Lung (tissue), 12 donors: ENCODE measurements around the gene MYPOP. TPM values are rescaled to one million over a fixed set of nuclear protein-coding genes. Genes with fewer than 3 reads are reported as not detected.

Experiments used
- ATAC-seq: fragments of 200-7000 bp; cut with Tn5 transposase; one replicate; pipeline ENCODE4 v1.9.1; 2020; ENCODE audit warnings: moderate number of reproducible peaks; ENCODE audit not compliant: insufficient read depth, low FRiP score
- DNase-seq, 3 donors: peaks; one replicate each; pipeline ENCODE4 v3.0.0-alpha.2; 2013 to 2017
- H3K27ac ChIP-seq, 2 donors: one replicate each; pipeline ENCODE4 v1.5.1; 2013; ENCODE audit warnings: mild to moderate bottlenecking in 2 of 2, moderate library complexity in 2 of 2, control low read depth in 1 of 2, inconsistent platforms in 1 of 2, low read depth in 1 of 2, low read length in 1 of 2
- H3K27me3 ChIP-seq, 3 donors: one replicate each; pipeline ENCODE4 v1.5.1; 2013; ENCODE audit warnings: low read length in 2 of 3; ENCODE audit not compliant: control insufficient read depth in 3 of 3, insufficient read depth in 3 of 3
- H3K36me3 ChIP-seq, 4 donors: one replicate each; pipeline ENCODE4 v1.5.1; 2013; ENCODE audit warnings: low read length in 4 of 4, mild to moderate bottlenecking in 1 of 4, moderate library complexity in 1 of 4; ENCODE audit not compliant: control insufficient read depth in 4 of 4, insufficient read depth in 4 of 4
- H3K4me1 ChIP-seq, 5 donors: one replicate each; pipeline ENCODE4 v1.5.1; 2013; ENCODE audit warnings: low read length in 5 of 5, mild to moderate bottlenecking in 2 of 5, moderate library complexity in 1 of 5; ENCODE audit not compliant: control insufficient read depth in 5 of 5, insufficient read depth in 5 of 5
- H3K4me3 ChIP-seq: one replicate; pipeline ENCODE4 v1.5.1; 2013; ENCODE audit warnings: mild to moderate bottlenecking, control low read depth, moderate library complexity
- H3K9ac ChIP-seq, 2 donors: one replicate each; pipeline ENCODE4 v1.5.1; 2013; ENCODE audit warnings: low read length in 2 of 2, control low read depth in 1 of 2; ENCODE audit not compliant: insufficient read depth in 1 of 2
- H3K9me3 ChIP-seq, 4 donors: one replicate each; pipeline ENCODE4 v1.5.1; 2013; ENCODE audit warnings: low read length in 3 of 4, mild to moderate bottlenecking in 1 of 4, moderate library complexity in 1 of 4; ENCODE audit not compliant: control insufficient read depth in 4 of 4, insufficient read depth in 3 of 4
- WGBS, 2 donors: extraction: QIAGEN DNeasy Blood & Tissue Kit; methylation state at CpG; one replicate each; pipeline ENCODE4 v1.1.7; 2013; 5-methylcytosine and 5-hydroxymethylcytosine counted together
- polyA plus RNA-seq, 2 donors: library from polyadenylated mRNA; stranded (reverse); fragments of 200-250 nt; gene quantifications; one replicate each; pipeline ENCODE4 v1.2.1, GENCODE V29; 2013
- total RNA-seq, 2 donors: library from RNA; depleted of rRNA in 1 of 2; stranded (reverse); fragments of >200 nt in 1 of 2; gene quantifications; one replicate each; pipeline ENCODE4 v1.2.1, GENCODE V29; 2014 to 2021
- TF ChIP-seq, protein P1 (sequence below): IDR thresholded peaks from 2 replicates; pipeline ENCODE4 v1.5.1; 2012; ENCODE audit warnings: mild to moderate bottlenecking; ENCODE audit errors: control extremely low read depth, extremely low read depth
- donor health status: control.
- donor health status: control.
- donor health status: Bipolar disorder and iron deficiency.
- donor health status: healthy.
- donor health status: DM: yes; HTN: yes; CAD: no.

MYPOP gene
- total and polyA plus RNA-seq, 4 donors, result 2.9 to 6.7 (median 4.5) TPM

GRCh38 chr19:45882652-45883585 lies 19.5 kb downstream of the MYPOP start:
- no peaks in the 10 kb centered on the region for H3K9me3 ChIP-seq
- TF ChIP-seq, protein P1, sequence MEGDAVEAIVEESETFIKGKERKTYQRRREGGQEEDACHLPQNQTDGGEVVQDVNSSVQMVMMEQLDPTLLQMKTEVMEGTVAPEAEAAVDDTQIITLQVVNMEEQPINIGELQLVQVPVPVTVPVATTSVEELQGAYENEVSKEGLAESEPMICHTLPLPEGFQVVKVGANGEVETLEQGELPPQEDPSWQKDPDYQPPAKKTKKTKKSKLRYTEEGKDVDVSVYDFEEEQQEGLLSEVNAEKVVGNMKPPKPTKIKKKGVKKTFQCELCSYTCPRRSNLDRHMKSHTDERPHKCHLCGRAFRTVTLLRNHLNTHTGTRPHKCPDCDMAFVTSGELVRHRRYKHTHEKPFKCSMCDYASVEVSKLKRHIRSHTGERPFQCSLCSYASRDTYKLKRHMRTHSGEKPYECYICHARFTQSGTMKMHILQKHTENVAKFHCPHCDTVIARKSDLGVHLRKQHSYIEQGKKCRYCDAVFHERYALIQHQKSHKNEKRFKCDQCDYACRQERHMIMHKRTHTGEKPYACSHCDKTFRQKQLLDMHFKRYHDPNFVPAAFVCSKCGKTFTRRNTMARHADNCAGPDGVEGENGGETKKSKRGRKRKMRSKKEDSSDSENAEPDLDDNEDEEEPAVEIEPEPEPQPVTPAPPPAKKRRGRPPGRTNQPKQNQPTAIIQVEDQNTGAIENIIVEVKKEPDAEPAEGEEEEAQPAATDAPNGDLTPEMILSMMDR, result peak; percentile 99
- peaks cover 2 to 32% (median 17%) of the 10 kb centered on the region in 5 donors for H3K4me1 ChIP-seq
- 24 to 26% methylated on average over 47 of the region's 47 CpGs for WGBS, 2 donors
- DNase-seq (peak; percentile 86 to 92 (median 88)), ATAC-seq (peak; percentile 44)
- H3K27ac ChIP-seq, result peak overlapping the region in 1 of 2 donors; percentile 61
- H3K9ac ChIP-seq, result no peak overlapping the region
- peaks cover 0 to 10% (median 1%) of the 10 kb centered on the region in 4 donors for H3K36me3 ChIP-seq
- no peak overlapping the region for H3K4me3 ChIP-seq
- H3K27me3 ChIP-seq, result no peaks in the 10 kb centered on the region

DNA sequence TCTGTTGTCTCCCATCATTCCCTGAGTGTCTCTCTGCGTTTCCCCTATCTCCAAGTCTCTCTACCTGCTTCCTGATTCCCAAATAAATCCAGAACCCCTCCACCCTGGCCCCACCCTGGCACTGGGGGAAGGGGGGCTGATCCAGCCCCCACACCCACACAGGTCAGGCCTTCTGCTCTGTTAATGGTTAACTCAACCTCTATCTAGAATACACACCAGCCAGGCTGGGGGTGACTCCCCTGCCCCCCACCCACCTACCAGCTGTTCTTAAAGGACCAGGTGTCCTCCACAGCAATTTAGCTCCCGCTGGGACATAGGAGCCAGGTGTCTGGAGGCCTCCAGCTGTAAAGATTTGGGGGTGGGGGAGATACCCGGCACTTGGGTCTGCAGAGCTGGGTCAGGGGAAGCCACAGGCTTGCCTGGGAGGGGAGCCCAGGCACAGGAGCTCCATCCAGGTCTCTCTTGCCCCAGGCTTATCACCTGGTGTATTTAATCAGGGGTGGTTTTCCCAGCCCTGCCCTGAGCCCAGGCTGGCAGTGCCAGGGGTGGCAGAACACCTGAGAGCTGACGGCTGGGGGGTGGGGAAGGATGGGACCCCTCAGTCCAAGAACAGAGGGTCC lies 20.4 kb downstream of the MYPOP start:
- 56 to 59% methylated on average over 4 of the region's 4 CpGs for WGBS, 2 donors

DNA sequence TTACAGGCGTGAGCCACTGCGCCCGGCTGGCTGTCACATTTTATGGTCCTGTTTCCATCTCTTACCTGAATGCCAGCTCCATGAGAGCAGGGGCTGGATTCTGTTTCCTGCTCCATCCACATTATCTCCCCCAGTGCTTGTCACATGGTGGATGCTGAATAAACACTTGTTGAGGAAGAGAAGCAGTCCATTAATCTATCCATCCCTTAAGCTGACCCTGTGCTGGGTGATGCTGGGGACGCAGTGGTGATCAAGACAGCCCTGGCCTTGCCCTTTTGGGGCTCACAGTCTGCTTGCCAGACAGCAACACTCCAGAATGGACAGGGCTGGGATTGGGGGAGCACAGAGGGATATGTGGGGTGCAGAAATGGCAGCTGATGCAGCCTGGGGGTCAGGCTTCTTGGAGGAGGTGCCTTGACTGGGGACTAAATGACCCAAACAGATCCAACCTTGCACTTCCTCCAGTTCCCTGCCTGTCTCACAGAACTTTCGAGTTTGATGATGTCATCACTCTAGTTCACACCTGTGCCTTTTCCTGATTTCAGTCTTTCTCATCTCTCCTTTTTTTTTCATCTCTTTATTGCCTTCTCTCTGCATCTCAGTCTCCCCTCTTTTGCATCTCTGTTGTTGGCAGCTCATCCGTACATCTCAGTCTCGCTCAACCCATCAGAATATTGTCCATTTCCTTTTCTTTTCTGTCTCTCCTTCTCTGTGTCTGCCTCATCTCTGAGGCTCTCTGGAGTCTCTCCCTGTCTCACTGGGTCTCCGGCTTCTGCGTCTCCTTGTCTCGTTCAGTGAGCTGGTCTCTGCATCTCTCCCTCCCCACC lies 21.1 kb downstream of the MYPOP start:
- Histone ChIP-seq H3K27me3 (no peaks in the 10 kb centered on the region), H3K4me1 (peaks cover 2 to 37% (median 18%) of the 10 kb centered on the region in 5 donors), H3K27ac (no peak overlapping the region), H3K4me3 (no peak overlapping the region), H3K9me3 (no peaks in the 10 kb centered on the region), H3K9ac (no peak overlapping the region), H3K36me3 (peaks cover 0 to 10% (median 1%) of the 10 kb centered on the region in 4 donors)
- TF ChIP-seq, protein P1, result no peak
- ATAC-seq (no peak), DNase-seq (no peak)
- 81 to 85% methylated on average over 10 of the region's 10 CpGs for WGBS, 2 donors

More for the DNA sequence above, 20.4 kb downstream of the MYPOP start:
- peaks cover 2 to 33% (median 18%) of the 10 kb centered on the region in 5 donors for H3K4me1 ChIP-seq
- H3K9me3 ChIP-seq, result no peaks in the 10 kb centered on the region
- H3K27ac ChIP-seq, result no peak overlapping the region
- no peak overlapping the region for H3K9ac ChIP-seq
- ATAC-seq, result no peak
- TF ChIP-seq, protein P1, result no peak
- H3K27me3 ChIP-seq, result no peaks in the 10 kb centered on the region
- no peak overlapping the region for H3K4me3 ChIP-seq
- peak; percentile 43 to 74 (median 66) for DNase-seq
- H3K36me3 ChIP-seq, result peaks cover 0 to 10% (median 1%) of the 10 kb centered on the region in 4 donors
